ENCODE data around the gene C2orf81.

DNA sequence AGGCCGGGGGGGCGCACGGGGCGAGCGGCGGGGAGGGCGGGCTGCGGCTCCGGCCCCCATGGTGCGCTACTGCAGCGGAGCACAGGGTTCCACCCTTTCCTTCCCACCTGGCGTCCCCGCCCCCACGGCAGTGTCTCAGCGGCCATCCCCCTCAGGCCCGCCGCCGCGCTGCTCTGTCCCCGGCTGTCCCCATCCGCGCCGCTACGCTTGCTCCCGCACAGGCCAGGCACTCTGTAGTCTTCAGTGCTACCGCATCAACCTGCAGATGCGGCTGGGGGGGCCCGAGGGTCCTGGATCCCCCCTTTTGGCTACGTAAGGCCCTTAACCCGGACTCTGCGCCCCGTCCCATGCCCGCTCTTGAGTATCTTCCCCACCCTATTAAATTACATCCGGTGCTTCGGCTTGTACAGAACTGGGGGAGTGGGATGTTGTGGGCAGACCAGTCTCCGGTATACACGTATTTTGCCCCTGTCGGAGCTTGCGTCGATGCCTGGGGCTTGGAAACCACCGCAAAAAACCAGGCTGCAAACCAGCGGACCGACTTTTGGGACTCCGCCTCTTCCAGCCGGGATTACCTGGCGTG is 36.2 kb upstream of the C2orf81 start:
- no peak for TF ChIP-seq POLR2A (IDR thresholded peaks at IDR 0.05)
- TF ChIP-seq, protein P1, sequence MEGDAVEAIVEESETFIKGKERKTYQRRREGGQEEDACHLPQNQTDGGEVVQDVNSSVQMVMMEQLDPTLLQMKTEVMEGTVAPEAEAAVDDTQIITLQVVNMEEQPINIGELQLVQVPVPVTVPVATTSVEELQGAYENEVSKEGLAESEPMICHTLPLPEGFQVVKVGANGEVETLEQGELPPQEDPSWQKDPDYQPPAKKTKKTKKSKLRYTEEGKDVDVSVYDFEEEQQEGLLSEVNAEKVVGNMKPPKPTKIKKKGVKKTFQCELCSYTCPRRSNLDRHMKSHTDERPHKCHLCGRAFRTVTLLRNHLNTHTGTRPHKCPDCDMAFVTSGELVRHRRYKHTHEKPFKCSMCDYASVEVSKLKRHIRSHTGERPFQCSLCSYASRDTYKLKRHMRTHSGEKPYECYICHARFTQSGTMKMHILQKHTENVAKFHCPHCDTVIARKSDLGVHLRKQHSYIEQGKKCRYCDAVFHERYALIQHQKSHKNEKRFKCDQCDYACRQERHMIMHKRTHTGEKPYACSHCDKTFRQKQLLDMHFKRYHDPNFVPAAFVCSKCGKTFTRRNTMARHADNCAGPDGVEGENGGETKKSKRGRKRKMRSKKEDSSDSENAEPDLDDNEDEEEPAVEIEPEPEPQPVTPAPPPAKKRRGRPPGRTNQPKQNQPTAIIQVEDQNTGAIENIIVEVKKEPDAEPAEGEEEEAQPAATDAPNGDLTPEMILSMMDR (IDR thresholded peaks at IDR 0.05), result no peak

Data from lower leg skin (tissue), 3 donors.